Hepatic stellate cell (primary cell): Measurements from ENCODE around the gene SEC11A.
"Not testable (repeated sequence)": the region's sequence is repeated elsewhere in the genome, so short reads cannot be mapped to it uniquely, and the experiment has no call there.

Experiments used
- DNase-seq: peaks from one replicate; pipeline ENCODE4 v3.0.0; 2011; ENCODE audit warnings: low spot score

The SEC11A gene

DNA sequence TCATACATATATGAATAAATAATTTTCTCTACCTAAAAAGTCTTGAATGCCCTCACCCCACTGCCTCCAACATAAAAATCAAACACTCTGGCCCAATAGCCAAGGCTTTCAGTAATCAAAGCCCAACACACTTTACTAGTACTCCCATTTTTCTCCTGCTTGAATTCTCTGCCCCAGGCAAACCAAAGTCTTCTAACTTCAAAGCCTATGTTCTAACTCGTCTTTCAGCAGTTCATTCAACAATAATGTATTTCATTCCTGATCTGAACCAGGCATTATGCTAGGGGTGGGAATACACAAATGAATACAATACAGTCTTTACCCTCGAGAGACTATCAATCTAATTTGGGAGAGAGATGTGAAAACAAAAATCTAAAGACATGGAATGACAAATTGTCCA, 21.1 kb upstream of the SEC11A start:
- no peak for DNase-seq

- no peak for DNase-seq
Measured at GRCh38 chr15:84736375-84736774, 20.4 kb upstream of the SEC11A start.

DNA sequence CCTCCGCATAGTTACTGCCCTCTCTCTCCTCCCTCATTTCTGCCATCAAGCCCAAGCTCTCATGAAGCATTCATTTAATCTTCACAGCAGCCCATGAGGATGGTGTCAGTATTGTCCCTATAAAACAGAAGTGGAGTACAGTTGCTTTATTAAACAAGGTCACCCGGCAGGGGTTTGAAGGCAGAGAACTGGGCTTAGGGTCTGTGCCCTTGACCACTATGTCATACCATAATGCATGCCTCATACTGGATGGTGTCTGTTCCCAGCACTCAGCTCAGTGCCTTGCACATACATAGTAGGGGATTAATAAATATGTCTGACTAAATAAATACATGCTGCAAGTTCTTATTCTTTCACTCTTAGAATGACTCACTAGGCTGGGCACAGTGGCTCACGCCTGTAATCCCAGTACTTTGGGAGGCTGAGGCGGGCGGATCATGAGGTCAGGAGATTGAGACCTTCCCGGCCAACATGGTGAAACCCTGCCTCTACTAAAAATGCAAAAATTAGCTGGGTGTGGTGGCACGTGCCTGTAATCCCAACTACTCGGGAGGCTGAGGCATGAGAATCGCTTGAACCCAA, 19.6 kb upstream of the SEC11A start:
- DNase-seq: not testable (repeated sequence)

GRCh38 chr15:84734794-84735479, 19.0 kb upstream of the SEC11A start:
- DNase-seq: no peak

DNA sequence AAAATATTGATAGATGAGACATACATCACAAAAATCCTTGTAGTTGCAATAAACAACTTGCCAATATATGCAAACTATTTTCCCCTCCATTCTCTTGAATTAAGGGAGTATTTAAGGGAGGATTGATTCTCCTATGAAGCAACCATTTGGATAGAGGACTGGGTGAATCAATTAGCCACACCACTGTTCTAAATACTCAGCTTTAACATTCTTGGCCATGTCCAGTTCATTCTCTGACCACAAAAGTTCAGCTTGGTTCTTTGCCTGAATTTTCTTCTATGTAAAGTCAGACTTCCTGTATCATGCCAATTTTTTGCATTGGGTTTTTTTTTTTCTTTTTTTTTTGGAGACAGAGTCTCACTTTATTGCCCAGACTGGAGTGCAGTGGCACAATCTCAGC, 15.8 kb upstream of the SEC11A start:
- no peak for DNase-seq

- no peak for DNase-seq
Measured at GRCh38 chr15:84727429-84727828, 11.5 kb upstream of the SEC11A start.

- DNase-seq: no peak
Measured at GRCh38 chr15:84725001-84725491, 9.1 kb upstream of the SEC11A start.

GRCh38 chr15:84722628-84723027, 6.7 kb upstream of the SEC11A start:
- DNase-seq: no peak

DNA sequence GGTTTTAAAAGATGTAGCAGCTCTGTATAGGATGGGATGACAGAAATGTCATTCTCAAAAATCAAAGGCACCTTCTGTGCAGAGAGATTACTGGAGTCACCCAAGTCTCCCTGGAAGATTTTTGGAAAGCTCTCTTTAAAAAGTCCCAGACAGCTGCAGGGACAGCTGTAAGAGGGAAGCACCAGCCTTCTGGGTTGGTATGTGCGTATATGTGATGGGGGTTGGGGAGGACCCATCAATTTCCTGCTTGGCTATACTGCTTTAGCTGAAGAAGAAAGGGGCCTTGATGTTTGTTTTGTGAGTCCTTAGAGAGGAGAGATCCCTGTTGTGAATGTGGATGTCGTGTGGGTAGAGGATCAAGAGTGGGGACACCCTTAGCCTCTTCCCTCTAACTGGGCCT, 5.4 kb upstream of the SEC11A start:
- DNase-seq: no peak

GRCh38 chr15:84715441-84716035, 401 bp downstream of the SEC11A start:
- DNase-seq: no peak

DNA sequence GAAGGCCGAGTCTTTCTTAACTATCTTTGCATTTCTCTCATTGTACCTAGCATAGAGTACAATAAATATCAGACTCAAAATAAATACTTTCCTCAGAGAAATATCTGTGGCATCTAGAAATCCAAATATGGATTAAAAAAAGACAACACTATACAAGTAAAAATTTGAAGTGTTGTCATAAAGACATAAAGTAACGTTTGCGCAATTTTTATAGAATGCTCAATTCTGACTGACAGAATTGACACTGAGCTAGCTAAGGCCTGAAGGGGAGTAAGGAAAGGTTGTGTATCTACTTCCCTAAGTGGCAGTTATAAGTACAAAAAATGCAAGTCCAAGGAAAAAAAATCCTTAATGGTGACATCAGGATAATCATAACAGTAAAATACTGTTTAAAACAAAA, 1.1 kb downstream of the SEC11A start:
- no peak for DNase-seq

DNA sequence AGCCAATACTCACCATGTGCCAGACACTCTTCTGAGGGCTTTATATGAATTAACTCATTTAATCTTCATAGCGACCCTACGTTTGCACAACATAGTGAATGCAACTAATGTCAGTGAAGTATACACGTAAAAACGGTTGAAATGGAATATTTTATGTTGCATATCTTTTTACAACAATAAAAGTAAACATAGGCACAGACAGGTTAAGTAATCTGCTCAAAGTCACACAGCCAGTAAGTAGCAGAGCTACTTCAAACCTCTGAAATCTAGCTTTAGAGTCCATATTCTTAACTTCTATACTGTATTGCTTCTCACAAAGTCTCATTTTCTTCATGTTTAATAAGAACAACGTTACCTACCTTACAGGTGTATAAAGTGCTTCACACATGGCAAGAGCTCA, 1.6 kb downstream of the SEC11A start:
- no peak for DNase-seq

DNA sequence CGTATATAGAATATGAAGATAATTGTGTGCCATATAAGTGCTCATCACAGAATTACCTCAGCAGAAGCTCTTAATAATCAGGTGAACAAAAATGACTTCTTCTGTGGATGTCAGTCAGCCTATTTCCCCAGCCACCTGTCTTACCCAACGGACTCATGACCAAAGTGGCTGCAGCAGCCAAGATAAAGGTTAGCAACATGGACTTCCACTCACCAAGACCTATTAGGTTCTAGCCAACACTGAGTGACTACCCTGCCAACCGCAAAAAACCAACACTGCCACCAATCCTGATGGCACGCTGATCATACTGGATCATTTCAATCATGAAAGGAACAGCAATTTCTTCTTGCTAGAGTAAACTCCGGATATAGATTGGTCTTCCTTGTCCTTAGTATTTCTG, 12.1 kb downstream of the SEC11A start:
- no peak for DNase-seq

GRCh38 chr15:84702961-84703482, 12.9 kb downstream of the SEC11A start:
- DNase-seq: peak; percentile 12

- DNase-seq: no peak
Measured at GRCh38 chr15:84699538-84700191, 16.3 kb downstream of the SEC11A start.

- no peak for DNase-seq
Measured at GRCh38 chr15:84697236-84697990, 18.5 kb downstream of the SEC11A start.

GRCh38 chr15:84696757-84697156, 19.2 kb downstream of the SEC11A start:
- no peak for DNase-seq

DNA sequence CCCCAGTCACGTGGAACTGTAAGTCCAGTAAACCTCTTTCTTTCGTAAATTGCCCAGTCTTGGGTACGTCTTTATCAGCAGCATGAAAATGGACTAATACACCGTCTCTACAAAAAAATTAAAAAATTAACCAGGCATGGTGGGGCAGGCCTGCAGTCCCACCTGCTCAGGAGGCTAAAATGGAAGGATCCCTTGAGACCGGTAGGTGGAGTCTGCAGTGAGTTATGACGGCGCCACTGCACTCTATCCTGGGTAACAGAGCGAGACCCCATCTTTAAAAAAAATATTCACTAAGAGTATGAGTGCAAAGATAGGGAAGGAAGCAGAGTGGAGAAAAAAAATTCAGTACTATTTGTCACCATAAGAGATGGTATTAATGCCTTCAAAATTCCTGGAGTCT, 25.6 kb downstream of the SEC11A start:
- DNase-seq: no peak

GRCh38 chr15:84689858-84690257, 26.1 kb downstream of the SEC11A start:
- no peak for DNase-seq

DNA sequence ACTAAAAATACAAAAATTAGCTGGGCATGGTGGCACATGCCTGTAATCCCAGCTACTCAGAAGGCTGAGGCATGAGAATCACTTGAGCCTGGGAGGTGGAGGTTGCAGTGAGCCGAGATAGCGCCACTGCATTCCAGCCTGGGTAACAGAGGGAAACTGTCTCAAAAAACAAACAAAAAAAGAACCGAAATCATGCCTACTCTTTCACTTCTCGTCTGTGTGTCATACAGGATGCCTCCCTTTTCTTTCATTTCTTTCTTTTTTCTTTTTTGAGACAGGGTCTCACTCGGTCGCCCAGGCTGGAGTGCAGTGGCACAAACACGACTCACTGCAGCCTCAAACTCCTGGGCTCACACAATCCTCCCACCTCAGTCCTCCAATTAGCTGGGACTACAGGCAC, 29.5 kb downstream of the SEC11A start:
- not testable (repeated sequence) for DNase-seq

- peak; percentile 18 for DNase-seq
Measured at GRCh38 chr15:84685304-84685703, 30.6 kb downstream of the SEC11A start.

DNA sequence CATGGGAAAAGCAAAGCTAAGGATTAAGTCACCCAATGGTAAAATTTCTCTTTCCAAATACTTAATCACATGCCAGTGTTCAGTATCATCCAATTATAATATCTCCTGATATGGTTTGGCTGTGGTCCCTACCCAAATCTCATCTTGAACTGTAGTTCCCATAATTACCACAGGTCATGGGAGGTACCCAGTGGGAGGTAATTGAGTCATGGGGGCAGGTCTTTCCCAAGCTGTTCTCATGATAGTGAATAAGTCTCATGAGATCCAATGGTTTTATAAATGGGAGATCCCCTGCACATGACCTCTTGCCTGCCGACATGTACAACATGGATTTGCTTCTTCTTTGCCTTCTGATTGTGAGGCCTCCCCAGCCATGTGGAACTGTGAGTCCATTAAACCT, 31.8 kb downstream of the SEC11A start:
- no peak for DNase-seq
